Nucleus accumbens (tissue), 56 donors: ENCODE data around the gene ACSS1.

Experiments used
- DNase-seq, 56 donors: peaks; one replicate each; lab custom pipeline; 2025; lab: John Stamatoyannopoulos, UW

The ACSS1 gene

DNA sequence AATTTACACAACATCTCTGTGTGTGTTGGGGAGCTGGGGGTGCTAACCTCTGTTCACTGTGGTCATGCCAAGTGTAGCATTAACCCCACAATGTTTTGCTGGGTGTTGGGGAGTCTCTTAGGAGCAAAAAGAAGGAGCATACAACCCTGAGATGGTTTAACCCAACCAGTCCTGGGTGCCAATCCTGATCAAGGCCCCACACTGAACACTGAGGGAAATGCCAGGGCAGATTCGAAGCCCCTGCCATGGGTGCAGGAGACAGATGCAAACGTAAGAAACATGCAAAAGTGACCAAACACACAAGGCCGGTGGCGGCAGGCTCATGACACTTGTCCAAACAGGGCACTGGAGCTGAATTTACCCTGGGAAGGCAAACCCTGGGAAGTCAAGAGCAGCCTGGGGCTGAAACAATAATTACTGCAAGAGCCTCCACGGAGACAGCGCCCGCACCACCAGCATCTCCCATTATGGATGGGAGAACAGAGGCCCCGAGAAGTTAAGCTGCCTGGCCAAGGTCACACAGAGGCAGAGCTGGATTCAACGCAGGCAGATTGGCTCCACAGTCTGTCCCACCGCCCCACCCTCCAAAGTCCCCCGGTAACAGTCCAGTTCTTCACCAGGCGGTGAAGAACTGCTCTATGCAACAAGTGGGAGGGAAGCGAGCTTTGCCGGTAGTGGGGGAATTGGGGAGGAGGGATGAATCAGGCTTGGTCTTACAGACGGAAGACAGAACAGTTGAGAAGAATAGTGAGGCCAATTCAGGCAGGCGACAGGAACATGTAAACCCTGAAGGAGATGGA lies 8.5 kb downstream of the ACSS1 start:
- DNase-seq = no peak

DNA sequence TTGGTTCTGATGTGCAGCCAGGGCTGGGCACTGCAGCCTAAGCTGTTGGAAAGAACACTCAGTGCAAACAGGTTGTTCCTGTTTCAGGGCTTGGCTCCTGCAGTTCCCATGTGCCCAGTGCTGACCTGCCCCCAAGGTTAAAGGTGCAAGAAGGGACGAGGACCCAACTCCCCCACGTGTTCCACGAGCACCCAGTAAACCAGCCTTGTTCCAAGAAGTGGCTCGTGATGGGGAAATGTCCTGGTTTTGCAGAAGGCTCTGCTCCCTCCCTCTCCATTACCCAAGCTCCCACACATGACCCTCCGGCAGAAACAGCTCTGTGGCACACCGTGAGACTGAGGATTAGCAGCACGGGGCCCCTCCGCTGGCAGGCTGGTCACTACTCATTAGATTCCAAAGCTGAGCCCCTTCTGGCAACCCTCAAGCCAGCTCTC lies 9.4 kb downstream of the ACSS1 start:
- no peak for DNase-seq

DNA sequence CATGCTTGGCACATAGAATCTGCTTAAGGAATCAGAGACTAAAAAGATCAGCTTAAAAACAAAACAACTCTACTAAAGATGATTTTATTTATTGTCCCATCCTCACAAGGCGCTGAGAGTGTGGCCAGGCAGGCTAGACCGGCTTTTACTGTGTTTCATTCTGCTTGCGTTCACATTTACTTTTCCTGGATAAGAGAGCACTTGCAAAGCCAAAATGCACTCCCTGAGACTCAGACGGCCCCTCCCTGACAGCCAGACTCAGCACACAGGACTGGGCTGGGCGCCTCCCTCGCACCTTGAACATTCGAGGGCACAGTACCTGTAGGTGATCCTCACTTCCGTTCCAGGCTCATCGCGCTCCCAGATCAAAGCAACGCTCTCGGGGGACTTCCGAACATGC lies 10.2 kb downstream of the ACSS1 start:
- no peak for DNase-seq

DNA sequence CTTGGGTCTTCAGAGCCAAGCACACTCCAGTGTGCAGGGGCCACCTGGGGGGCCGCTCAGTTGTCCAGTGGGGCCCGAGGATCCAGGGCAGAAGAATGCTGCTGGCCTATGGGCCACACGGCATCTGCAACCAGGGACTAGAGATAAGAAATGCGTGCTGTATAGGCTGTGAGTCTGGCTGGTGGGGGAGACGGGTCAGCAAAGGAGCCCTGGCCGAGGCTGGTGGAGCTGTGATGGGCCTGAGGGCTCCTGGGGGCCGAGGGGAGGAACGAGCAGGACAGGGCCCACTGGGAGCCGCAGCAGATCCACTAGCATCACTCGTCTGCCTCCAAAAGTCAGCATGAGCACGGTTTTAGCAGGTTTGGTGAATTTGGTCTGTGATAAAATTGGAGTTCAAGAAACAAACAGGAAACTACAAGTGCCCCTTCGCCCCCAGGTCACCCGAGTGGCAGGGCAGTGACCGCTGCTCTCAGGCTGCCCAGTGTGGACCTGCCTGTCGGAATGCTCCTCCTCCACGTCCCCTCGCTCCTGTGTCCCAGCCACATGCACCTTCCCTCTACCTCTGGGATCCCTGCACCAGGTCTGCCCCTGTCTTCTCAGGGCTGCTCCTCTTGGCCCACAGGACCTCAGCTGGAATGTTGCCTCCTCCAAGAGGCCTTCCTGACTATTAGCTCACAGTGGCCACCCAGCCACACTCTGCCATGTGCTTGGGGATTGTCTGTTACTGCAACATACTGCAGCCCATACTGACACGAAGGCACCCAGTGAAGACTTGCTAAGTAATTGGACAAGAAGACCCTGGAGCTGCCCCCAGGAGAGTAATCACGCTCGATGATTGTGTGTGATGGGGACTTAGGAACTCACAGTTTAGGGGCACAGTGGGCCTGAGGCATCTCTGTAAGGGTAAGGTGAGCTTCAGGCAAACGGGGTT lies 10.9 kb downstream of the ACSS1 start:
- DNase-seq = no peak

DNA sequence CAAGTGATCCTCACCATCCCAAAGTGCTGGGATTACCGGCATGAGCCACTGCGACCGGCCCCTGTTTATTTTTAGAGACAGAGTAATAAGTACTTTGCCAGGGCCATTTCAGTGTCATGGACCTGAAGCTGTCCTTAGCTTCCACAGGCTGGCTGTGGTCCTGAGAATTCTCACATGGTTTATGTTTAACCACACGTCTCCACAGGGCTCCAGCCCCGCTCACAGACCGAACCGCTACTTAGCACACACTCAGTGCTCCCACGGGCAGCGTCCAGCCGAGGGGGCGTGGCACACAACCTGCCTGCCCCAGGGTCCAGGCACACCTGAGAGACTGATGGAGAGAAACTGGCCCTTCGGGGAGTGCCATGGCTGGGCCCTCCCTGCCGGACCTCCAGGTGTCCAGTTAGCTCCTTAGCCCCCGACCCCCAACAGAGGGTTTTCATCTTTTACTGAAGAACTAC lies 11.7 kb downstream of the ACSS1 start:
- DNase-seq = no peak

DNA sequence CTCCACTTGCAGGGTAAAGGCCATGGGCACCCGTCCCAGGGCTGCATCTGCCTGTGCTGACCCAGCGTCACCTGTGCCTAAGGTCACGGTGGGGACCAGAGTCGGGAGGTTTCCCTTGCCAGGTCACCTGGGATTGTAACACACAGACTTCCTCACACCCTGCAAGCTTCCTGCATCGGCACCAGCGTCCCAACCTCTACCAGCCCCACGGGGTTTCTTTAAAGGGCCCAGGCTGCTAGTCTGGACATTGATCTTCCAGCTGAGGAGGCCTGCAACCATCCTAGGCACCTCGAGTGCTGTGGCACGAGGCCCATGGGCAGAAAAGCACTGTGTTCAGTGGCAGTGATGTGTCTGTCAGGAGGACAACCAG lies 12.6 kb downstream of the ACSS1 start:
- DNase-seq = no peak

DNA sequence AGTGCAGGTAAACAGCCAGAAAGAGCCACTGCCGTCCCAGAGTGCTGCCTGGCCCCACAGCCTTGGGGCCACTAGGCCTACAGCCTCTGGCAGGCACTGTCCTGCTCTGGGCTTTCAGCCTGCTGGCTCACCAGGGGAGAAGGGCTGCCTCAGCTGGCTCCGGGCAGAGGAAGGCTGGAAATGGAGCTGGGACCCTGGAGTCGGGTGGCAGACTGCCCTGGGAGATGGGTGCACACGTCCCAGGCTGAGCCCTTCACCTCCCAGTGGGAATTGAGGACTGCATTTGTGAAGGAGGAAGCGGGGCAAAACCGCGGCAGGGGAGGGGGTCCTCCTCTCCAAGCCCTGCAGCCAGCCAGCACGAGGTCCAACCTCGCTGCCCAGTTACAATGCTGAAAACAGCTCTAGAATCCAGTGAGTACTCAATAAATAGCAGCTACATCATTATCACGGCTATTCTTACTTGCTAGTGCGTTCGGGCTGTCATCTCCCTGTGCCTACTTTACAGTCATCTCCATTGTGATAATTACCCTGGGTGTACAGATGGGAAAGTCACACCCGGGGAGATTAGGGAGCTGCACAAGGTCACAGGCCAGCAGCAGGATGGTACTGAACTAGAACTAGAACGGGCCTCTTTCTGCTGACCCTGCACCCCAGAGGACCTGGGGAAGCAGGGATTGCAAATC lies 13.1 kb downstream of the ACSS1 start:
- DNase-seq = peak in 42 of 56 donors; percentile 26 to 86 (median 56)

DNA sequence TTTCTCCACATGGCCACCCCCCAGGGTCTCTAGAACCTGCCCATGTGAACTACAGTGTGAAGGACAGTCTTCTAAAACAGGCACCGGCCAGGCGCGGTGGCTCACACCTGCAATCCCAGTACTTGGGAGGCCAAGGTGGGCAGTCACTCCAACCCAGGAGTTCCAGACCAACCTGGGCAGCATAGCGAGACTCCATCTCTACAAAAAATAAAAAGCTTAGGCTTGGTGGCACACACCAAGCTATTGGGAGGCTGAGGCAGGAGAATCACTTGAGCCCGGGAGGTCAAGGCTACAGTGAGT lies 13.7 kb downstream of the ACSS1 start:
- no peak for DNase-seq

DNA sequence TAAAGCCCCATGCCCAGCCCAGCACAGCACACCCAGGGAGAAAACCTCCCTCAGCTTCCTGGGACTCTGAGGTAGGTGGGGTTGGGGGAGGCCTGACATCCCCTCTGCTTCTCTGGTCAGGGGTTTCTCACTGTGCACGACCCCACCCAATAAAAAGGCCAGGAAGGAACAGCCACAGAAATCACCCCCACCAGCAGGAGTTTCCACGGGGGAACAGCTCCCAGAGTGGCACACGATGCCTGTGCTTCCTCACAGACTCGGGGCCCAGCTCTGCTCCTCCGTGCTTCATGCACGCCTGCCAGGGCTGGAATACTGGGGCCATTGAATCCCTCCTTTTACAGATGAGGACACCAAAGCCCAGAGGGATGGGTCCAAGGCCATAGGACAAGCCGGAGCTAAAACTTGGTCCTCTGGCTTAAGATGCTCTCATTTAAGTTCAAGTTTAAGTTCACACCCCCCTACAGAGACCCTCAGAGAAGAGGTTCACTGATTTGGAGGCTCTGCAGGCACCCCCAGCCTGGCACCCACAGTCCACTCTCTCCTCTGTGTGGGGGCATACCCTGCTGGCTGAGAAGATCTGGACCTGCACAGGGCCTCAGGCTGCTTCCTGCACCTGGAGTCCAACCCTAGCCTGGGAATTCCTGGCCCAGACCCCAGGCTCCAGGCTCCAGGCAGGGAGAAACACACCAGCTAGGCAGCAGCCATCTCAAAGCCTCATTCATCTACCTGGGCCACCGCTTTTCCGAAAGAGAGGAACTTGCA lies 14.3 kb downstream of the ACSS1 start:
- DNase-seq = no peak

DNA sequence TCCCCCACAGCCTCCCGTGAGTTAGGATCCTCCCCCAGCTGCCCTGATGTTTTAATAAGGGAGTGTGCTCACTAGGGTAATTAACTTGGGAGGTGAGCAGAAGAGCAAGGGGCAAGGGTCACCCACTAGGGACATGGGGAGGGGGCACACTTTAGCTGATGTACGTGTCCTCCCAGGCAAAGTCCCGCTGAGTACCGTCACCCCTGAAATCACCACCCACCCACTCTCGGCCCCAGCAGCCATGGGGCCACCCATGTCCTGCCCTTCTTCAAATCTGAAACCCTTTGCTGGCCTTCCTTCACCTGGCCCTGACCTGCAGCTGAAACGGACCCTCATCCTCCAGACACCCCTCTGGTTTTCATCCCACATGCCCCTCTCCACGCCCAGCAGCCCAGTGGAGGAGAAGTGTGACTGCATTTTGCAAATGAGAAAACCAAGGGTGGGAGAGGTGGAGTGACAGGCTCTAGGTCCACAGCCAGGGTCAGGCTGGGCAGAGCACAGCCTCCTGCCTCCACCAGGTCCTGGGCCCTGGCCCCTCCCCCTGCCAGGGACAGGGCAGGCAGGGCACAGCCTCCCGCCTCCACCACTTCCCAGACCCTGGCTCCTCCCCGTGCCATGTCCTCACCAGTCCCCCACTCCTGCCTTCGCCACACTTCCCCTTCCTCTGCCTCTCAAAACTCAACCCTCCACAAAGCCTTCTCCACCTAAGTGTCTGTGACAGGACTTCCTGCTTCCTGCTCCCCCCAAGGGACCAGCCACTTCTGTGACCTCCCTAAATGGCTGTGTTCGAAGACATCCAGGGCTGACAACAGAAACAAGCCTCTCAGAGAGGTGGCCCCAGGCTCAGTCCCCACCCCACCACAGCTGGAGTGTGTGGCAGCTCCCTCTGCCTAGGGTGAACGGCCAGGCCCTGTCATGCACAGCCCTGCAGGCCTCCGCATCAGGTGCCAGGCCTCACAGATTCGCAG lies 15.1 kb downstream of the ACSS1 start:
- peak in 5 of 56 donors; percentile 25 to 52 (median 31) for DNase-seq

DNA sequence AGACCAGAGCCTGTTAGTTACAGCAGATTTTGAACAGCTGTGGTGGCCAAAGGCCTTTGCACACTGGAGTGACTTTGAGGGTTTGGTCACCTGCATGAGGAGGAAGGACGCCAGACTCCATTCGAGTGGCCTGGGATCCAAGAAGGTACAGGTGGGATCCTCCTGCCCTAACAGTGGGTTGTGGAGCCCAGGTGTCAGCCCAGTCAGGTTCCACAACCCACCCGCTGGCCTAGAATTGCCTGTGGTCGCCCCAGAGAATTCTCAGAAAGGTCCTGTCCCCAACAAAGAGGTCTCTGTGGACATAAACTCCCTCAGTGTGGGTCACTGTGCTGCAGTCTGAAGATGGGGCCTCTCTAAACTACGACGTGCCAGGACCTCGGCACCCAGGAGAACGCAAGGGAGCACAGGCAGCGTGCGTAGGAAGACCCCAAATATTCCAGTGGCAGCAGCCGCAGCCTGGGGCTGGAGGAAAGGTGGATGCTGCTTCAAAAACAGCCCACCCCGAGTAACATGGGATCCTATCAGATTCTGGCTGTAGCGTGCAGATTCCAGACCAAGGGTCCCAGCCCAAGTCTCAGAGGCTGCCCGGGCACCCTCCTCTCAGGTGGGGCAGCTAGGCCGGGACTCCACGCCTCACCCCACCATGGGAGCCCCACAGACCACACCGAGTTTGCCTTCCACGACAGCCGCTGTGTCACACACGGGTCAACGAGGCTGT lies 16.0 kb downstream of the ACSS1 start:
- DNase-seq = no peak

DNA sequence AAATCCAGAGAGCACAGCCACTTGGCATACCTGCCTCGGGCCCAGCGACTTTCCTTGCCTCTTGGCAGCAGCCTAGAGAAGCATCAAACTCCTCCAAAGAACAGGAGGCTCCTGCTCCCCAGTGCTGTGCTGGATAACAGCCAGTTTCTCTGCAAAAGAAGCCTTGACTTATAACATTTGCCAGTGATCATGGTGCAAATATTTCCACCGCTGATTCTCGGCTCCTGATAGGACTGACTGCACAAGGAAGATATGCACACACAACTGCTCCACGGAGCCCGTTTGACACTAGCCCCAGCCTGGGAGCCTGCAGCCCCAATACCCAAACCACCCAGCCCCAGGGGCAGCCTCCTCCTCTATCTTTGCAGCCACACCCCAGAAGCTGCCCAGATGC lies 17.5 kb downstream of the ACSS1 start:
- DNase-seq = peak in 2 of 56 donors; percentile 53 to 55

DNA sequence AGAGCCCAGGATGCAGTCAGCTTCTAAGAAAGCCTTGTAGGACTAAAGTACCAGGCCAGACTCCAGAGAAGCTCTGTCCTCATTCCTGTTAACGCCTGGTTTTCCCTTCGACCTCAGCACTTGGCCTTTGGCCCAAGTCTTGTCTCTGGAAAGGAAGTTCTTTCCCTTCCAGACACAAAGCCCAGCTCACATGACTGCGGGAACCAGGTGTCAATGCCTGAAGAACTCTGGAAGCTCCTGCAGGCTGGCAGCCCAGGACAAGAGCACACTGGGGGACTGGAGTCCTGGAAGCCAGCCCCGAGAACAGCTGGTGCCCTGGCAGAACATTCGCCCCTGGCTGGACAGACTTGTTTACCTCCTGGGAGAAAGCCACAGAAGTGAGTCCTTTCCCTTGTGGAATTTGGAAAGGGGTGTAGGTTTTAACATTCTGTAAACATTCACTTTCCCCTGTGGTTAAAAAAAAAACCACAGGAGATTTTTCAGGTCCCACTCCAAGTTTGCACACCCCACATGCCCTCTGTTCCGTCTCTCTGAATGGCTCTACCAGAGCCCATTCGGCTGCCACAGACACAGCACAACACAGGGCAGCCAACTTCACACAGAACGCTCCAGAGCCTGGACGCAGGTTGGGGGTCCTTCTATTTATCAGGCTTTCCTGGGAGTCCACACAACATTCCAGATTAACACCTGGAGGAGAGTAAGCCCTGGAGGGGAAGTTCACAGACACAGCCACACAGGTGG lies 18.1 kb downstream of the ACSS1 start:
- DNase-seq = peak in 53 of 56 donors; percentile 33 to 89 (median 70)

DNA sequence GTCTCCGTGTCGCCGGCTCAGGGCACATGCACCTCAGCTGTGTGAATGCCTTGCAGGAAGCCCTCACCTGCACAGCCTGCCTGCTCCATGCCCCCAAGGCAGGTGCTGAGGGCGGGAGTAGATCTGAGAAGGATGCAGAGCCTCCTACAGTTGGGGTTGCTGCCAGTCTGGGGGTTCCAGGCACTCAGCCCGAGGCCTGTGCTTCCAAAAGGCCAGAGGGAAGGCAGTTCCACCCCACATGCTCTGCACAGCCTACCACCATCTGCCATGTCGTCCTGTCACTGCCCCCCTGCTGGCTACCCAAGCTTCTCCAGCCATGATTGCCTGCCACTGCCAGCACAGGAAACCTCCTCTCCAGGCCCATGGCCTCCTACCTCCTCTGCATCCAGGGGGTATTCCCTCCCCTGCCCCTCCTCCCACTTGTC lies 19.3 kb downstream of the ACSS1 start:
- DNase-seq = no peak

DNA sequence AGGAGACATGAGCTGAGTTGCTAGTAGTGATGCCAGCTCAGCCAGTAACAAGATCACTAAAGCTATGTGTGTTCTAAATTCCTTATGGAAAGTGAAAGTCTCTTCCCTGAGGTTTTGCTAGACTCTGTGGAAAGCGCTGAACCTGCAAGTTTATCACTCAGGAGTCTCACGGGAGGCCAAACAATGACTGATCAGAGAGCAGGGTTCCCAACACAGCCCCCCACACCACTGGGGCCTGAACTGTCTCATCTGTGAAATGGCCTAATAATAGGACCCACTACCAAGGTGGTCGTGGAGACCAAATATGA lies 19.9 kb downstream of the ACSS1 start:
- DNase-seq = no peak

DNA sequence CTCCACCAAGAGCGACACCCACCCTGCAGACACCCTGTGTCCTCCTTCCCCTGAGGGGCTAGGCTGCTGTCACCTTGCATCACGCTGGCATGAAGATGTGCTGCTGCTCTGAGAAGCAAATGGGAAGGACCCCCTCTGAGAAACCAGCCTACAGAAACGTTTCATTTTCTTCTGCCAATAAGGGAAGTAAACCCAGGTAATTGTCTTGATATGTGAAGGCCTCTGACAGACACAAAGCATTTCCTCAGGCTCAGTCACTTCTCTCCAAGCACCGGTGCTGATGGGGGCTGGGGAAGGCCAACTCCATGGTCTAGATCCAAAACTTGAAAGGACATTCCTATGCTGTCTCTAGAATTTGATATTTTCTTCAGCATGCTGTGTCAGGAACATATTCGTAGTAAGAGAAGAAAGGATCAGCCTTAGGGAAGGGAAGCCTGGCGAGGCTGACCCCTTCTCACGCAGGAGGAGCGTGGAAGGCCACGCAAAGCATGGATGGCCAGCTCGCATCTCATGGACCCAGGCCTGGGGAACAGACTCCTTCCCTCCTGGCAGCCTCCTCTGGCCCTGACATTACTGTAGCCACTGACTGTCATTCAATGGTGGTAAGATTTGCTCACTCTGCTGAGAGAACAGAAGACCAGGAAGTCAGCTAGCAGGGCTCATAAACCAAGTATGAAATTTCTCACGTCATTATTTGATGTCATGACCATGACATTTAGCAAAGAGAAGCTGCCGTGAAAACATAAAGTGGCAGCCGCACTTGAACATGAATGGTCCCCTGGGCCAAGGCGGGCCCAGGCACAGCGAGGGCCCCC lies 20.4 kb downstream of the ACSS1 start:
- no peak for DNase-seq

DNA sequence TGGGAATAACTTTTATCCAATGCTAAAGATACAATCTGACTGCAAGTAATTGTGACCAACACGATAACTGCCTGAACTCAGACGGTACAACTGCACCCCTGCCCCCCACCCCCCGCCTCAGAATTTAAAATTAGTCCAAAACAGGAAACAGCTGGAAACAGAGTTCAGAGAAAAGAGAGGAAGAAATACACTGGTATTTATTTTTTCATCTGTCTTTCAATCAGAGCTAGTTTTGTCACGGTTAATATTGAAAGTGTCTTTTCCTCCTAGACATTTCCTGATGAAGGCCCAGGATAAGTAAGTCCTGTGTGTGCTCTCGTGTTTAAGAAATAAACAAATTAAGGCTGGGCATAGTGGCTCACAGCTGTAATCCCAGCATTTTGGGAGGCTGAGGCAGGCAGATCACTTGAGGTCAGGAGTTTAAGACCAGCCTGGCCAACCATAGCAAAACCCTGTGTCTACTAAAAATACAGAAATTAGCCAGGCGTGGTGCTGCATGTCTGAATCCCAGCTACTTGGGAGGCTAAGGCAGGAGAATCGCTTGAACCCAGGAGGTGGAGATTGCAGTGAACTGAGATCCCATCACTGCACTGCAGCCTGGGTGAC lies 21.5 kb downstream of the ACSS1 start:
- DNase-seq = no peak
